Measurements from ENCODE around the gene PHYKPL. TPM values are rescaled to one million over a fixed set of nuclear protein-coding genes. Genes with fewer than 3 reads are reported as not detected.

Gene PHYKPL
- total and polyA plus RNA-seq, 2 of the 8 experiments (the other 6 are each of a cell fraction or from before 2014, with no cell fraction given): 25.1 to 32.1 TPM

DNA sequence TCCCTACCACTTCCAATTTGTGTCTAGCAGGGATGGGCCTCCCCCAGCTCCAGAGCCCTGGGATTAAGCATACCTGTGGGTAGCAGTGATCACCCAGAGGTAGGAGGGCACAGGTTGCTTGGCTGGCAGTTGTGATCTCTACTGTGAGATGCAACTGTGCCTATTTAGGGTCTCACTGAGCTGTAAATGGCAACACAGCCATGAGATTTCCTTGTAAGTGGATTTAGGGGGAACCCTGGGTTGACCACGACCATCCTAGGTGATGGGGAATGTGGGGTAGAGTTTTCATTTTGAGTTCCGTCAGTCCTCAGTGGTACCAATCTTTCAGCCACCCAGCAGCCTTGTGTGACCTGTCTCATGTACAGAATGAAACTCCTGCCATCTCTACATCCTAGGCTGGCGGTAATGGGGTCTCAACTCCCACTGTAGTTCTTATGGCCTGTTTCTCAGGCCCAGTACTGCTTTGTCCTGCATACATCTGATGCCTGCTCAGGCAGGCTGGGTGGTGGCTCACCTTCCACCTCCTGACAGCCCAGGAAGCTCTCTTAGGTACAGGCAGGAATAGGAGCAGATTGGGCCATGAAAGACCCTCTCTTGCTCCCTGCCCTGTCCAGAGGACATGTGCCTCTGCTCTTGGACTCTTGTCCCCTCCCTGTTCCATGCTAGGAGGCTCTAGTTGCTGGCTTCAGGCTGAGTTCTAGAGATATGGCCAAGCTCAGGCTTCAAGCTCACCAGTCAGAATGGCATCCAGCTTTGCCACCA lies 20.2 kb downstream of the PHYKPL start:
- H4K20me1 ChIP-seq (replicated peaks in 1 of 2; ENCODE audit: control insufficient read depth in 1 of 2, insufficient read depth in 2 of 2, low read length in 2 of 2): peaks cover 40 to 44% of the 10 kb centered on the region in 2 experiments
- no peak overlapping the region for H2AK5ac ChIP-seq (ENCODE audit: low read depth, low read length)
- no peak overlapping the region for H3K18ac ChIP-seq (ENCODE audit: extremely low read depth, low read length)
- 93% methylated on average over 3 of the region's 3 CpGs; no CpG with 5 or more reads in 1 of the 2 experiments for WGBS, 2 experiments (ENCODE audit: extremely low coverage in 1 of 2, insufficient coverage in 1 of 2, insufficient read length in 1 of 2, insufficient replicate concordance in 2 of 2, low coverage in 1 of 2, low lambda C conversion rate in 2 of 2, missing lambda C conversion rate in 1 of 2)
- no peak for DNase-seq (ENCODE audit: low read depth in 1 of 2, low spot score in 2 of 2)
- H3K27ac ChIP-seq (ENCODE audit: low read depth, low read length): no peak overlapping the region
- H3K36me3 ChIP-seq (ENCODE audit: control insufficient read depth in 2 of 4, insufficient read depth in 4 of 4, low read length in 3 of 4): peaks cover 44 to 98% (median 65%) of the 10 kb centered on the region in 4 experiments
- H4K8ac ChIP-seq (ENCODE audit: extremely low read depth, insufficient read depth, low read length): no peak overlapping the region
- H4K5ac ChIP-seq (ENCODE audit: insufficient read length, low read depth, low read length): no peak overlapping the region
- ChIA-PET CTCF (ENCODE audit: partially characterized antibody) (interaction anchor here (0.6 to 2.6 kb wide), 6 partner anchors 16 to 138 kb away, joined by 3 to 8 read pairs (median 4); partner anchors contain the start of gene PHYKPL), POLR2A (ENCODE audit: partially characterized antibody) (interaction anchor here (0.6 to 31.3 kb wide), 12 partner anchors 8 to 620 kb away, joined by 3 to 985 read pairs (median 4); partner anchors contain the start of genes GMCL2, HNRNPAB, NHP2 and PHYKPL)
- FAIRE-seq: no peak
- no peak overlapping the region for H2BK20ac ChIP-seq (ENCODE audit: low read length)
- H2BK12ac ChIP-seq (ENCODE audit: low read depth, low read length): no peak overlapping the region
- no peak overlapping the region for H2BK120ac ChIP-seq (replicated peaks; ENCODE audit: low read depth, low read length)
- H3K4me1 ChIP-seq (replicated peaks in 1 of 4; ENCODE audit: control insufficient read depth in 3 of 4, insufficient read depth in 4 of 4, low read length in 3 of 4): peaks cover 0 to 5% (median 1%) of the 10 kb centered on the region in 4 experiments; a peak in 2 of 7 replicates
- H2AFZ ChIP-seq (ENCODE audit: low read length): no peak overlapping the region
- H3K9me3 ChIP-seq (ENCODE audit: insufficient read depth in 2 of 2, low read depth in 1 of 2, low read length in 1 of 2): no peaks in the 10 kb centered on the region
- H3K23ac ChIP-seq (ENCODE audit: insufficient read length): no peak overlapping the region
- H3K4ac ChIP-seq (replicated peaks; ENCODE audit: insufficient read length, low read depth, low read length): no peak overlapping the region
- H3K4me3 ChIP-seq (ENCODE audit: extremely low read depth in 1 of 4, insufficient read depth in 2 of 4, low read depth in 3 of 4, low read length in 4 of 4): no peak overlapping the region
- peaks cover 12% of the 10 kb centered on the region for H3K79me1 ChIP-seq (ENCODE audit: low read depth, low read length)
- H3K79me2 ChIP-seq (ENCODE audit: control insufficient read depth in 1 of 2, insufficient read depth in 2 of 2, low read length in 2 of 2): peaks cover 0 to 18% of the 10 kb centered on the region in 2 experiments; a peak in 2 of 4 replicates
- H2BK5ac ChIP-seq (ENCODE audit: low read depth, low read length): no peak overlapping the region
- no peak overlapping the region for H3K4me2 ChIP-seq (ENCODE audit: insufficient read depth in 1 of 2, low read depth in 2 of 2, low read length in 2 of 2)
- H4K91ac ChIP-seq (replicated peaks; ENCODE audit: insufficient read length, low read length): no peak overlapping the region
- no peaks in the 10 kb centered on the region for H3K27me3 ChIP-seq (replicated peaks in 1 of 4; ENCODE audit: control insufficient read depth in 3 of 4, extremely low read depth in 1 of 4, insufficient read depth in 3 of 4, low read length in 3 of 4)
- H2BK15ac ChIP-seq (ENCODE audit: low read length): no peak overlapping the region
- no peaks in the 10 kb centered on the region for H3K23me2 ChIP-seq (ENCODE audit: low read depth, low read length)
- H3K9ac ChIP-seq (replicated peaks in 1 of 4; ENCODE audit: extremely low read depth in 1 of 4, low read depth in 3 of 4, low read length in 3 of 4): no peak overlapping the region
- H3K56ac ChIP-seq (replicated peaks; ENCODE audit: insufficient read length, low read depth, low read length): no peak overlapping the region
- H3K14ac ChIP-seq (ENCODE audit: insufficient read length): no peak overlapping the region
- TF ChIP-seq SIX5 (IDR thresholded peaks at IDR 0.05; ENCODE audit: low read depth, low read length): no peak
- no peak for TF ChIP-seq CTBP2 (IDR thresholded peaks at IDR 0.05; ENCODE audit: borderline replicate concordance, insufficient read depth, insufficient read length, low read length)
- TF ChIP-seq, protein P1, sequence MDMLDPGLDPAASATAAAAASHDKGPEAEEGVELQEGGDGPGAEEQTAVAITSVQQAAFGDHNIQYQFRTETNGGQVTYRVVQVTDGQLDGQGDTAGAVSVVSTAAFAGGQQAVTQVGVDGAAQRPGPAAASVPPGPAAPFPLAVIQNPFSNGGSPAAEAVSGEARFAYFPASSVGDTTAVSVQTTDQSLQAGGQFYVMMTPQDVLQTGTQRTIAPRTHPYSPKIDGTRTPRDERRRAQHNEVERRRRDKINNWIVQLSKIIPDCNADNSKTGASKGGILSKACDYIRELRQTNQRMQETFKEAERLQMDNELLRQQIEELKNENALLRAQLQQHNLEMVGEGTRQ (IDR thresholded peaks at IDR 0.05; ENCODE audit: low read length): peak; percentile 11; the same call in 1 of the 2 replicates
- no peak for TF ChIP-seq TAF7 (optimal IDR thresholded peaks at IDR 0.05; ENCODE audit: borderline replicate concordance, low read depth, low read length)
- no peak for TF ChIP-seq SIRT6 (IDR thresholded peaks at IDR 0.05; ENCODE audit: low read length)
- TF ChIP-seq, protein P2, sequence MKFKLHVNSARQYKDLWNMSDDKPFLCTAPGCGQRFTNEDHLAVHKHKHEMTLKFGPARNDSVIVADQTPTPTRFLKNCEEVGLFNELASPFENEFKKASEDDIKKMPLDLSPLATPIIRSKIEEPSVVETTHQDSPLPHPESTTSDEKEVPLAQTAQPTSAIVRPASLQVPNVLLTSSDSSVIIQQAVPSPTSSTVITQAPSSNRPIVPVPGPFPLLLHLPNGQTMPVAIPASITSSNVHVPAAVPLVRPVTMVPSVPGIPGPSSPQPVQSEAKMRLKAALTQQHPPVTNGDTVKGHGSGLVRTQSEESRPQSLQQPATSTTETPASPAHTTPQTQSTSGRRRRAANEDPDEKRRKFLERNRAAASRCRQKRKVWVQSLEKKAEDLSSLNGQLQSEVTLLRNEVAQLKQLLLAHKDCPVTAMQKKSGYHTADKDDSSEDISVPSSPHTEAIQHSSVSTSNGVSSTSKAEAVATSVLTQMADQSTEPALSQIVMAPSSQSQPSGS (IDR thresholded peaks at IDR 0.05; ENCODE audit: low read length): peak; percentile 26; the same call in 1 of the 2 replicates
- no peak for TF ChIP-seq YY1 (IDR thresholded peaks at IDR 0.05; ENCODE audit: low read depth, low read length)
- no peak for TF ChIP-seq KDM1A (IDR thresholded peaks at IDR 0.05; ENCODE audit: borderline replicate concordance, low read length)
- TF ChIP-seq GTF2F1 (IDR thresholded peaks at IDR 0.05; ENCODE audit: borderline replicate concordance, low read depth, low read length): no peak
